GM12891 (cell line): ENCODE data around the gene UNC45A.

ENCODE experiments used
- PAX5 ChIP-seq: IDR thresholded peaks from 2 replicates; pipeline ENCODE4 v1.6.1; 2011; ENCODE audit warnings: low read length, moderate library complexity, mild to moderate bottlenecking; ENCODE audit not compliant: insufficient read depth, severe bottlenecking
- POLR2A ChIP-seq: IDR thresholded peaks from 2 replicates; pipeline ENCODE4 v1.6.1; 2011; ENCODE audit warnings: low read depth, low read length, control low read depth
- POLR2AphosphoS5 ChIP-seq: IDR thresholded peaks from 2 replicates; pipeline ENCODE4 v1.6.1; 2011; ENCODE audit warnings: low read depth, low read length, control low read depth

DNA sequence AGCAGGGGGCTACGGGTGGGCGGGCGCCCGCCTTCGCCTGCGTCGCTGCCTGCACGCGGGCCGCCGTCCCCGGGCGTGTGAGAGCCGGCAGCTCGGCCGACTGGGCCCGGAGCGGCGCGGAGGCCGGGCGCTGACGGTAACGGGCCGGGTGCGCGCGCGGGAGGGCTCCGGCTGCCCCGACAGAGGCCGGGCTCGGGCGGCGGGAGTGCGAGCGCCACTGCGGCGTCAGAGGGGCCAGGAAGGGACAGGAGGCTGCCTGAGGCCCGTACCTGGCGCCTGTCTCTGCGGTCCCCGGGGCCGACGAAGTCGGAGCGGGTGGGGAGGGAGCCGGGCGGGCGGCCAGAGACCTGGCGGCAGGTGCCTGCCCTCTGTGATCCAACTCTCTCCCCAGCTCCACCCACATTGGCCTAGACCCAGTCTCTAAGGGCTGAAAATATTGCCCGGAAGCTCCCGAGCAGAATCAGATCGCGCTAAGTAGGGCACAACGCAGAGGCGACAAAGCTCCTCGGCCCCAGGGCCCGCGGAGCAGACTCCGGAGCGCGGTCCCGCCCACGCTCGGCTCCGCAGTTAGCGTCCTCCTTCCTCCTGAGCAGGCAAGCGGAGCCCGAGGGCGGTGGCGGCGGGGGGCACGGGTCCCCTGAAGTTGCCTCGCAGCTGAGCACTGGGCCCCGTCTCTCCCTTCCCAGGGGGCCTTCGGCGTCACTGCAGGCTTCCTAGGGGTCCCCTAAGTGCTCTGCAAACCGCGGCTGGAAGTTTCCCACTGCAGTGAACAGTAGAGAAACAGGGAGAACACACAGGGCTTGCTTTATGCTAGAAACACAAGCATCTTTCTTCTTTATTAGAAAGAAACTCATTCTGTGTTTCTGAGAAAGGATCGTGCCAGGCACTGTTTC is 32.0 kb upstream of the UNC45A start, which contains the start of gene MAN2A2:
- TF ChIP-seq POLR2AphosphoS5 = peak; percentile 72
- peak; percentile 71 for TF ChIP-seq POLR2A
- TF ChIP-seq PAX5 = peak; percentile 39
